ENCODE data around the gene MAFB. TPM values are rescaled to one million over a fixed set of nuclear protein-coding genes. Genes with fewer than 3 reads are reported as not detected.

Gene MAFB
- total and polyA plus RNA-seq, 10 donors = 18.7 to 295 (median 180) TPM

DNA sequence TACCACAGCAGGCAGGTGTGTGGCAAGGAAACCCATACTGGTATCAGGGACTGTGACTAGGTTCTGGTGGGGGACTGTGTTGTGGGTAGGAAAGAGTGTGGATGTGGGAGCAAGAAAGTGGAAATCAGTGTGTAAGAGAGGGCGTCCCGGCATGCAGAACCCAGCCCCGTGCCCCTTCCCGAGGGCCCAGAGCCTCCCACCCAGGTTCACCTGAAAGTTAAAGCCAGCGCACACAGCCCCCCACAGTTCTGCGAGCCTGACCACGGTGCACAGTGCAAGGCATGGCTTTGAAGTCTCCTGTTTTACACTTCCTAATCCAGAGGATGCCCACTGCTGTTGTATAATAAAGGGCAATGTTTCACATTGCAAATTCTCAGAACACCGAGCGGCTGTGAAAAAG lies 22.7 kb downstream of the MAFB start:
- H3K36me3 ChIP-seq = no peaks in the 10 kb centered on the region
- H3K4me1 ChIP-seq = peaks cover 0 to 23% (median 8%) of the 10 kb centered on the region in 6 donors
- DNase-seq = no peak
- intact Hi-C loops (cut with DNase I; ENCODE audit: low total_unique reads) = no loop called here
- no peak overlapping the region for H3K4me3 ChIP-seq
- WGBS, 5 donors = 73 to 96% (median 92%) methylated on average over 9 of the region's 9 CpGs
- no peak for TF ChIP-seq POLR2A (IDR thresholded peaks at IDR 0.05)
- TF ChIP-seq, protein P1, sequence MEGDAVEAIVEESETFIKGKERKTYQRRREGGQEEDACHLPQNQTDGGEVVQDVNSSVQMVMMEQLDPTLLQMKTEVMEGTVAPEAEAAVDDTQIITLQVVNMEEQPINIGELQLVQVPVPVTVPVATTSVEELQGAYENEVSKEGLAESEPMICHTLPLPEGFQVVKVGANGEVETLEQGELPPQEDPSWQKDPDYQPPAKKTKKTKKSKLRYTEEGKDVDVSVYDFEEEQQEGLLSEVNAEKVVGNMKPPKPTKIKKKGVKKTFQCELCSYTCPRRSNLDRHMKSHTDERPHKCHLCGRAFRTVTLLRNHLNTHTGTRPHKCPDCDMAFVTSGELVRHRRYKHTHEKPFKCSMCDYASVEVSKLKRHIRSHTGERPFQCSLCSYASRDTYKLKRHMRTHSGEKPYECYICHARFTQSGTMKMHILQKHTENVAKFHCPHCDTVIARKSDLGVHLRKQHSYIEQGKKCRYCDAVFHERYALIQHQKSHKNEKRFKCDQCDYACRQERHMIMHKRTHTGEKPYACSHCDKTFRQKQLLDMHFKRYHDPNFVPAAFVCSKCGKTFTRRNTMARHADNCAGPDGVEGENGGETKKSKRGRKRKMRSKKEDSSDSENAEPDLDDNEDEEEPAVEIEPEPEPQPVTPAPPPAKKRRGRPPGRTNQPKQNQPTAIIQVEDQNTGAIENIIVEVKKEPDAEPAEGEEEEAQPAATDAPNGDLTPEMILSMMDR (IDR thresholded peaks at IDR 0.05 in 8 of 11, conservative IDR thresholded peaks at IDR 0.05 in 3 of 11) = no peak
- TF ChIP-seq POLR2AphosphoS5 (IDR thresholded peaks at IDR 0.05) = no peak
- H3K27me3 ChIP-seq (replicated peaks in 1 of 7) = no peaks in the 10 kb centered on the region
- no peak overlapping the region for H3K27ac ChIP-seq
- H3K9me3 ChIP-seq = no peaks in the 10 kb centered on the region

DNA sequence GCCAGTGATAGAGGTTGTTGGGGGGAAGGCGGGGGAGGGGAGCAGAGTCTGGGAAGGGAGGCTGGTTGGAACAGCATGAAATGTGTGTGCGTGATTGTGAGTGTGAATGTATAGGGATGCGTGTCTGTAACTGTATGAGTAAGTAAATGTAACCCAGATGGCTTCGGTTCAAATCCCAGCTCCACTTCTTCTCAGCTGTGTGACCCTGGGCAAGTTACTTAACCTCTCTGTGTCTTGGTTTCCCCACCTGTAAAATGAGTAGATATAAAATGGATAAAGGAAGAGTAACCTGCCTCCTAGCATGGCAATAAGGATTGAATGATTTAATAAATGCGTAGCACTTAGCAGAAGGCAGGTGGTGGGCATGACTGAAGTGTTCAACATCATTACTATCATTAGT lies 24.1 kb downstream of the MAFB start:
- Histone ChIP-seq H3K36me3 (no peaks in the 10 kb centered on the region), H3K4me3 (no peak overlapping the region), H3K27ac (no peak overlapping the region), H3K4me1 (peaks cover 0 to 20% (median 6%) of the 10 kb centered on the region in 6 donors), H3K9me3 (no peaks in the 10 kb centered on the region), H3K27me3 (replicated peaks in 1 of 7) (no peaks in the 10 kb centered on the region)
- TF ChIP-seq POLR2AphosphoS5 (IDR thresholded peaks at IDR 0.05) (no peak), POLR2A (IDR thresholded peaks at IDR 0.05) (no peak)
- TF ChIP-seq, protein P1 (IDR thresholded peaks at IDR 0.05 in 8 of 11, conservative IDR thresholded peaks at IDR 0.05 in 3 of 11) = no peak
- intact Hi-C loops (cut with DNase I; ENCODE audit: low total_unique reads) = no loop called here
- DNase-seq = no peak
- WGBS, 5 donors = 81 to 96% (median 92%) methylated on average over 5 of the region's 5 CpGs

DNA sequence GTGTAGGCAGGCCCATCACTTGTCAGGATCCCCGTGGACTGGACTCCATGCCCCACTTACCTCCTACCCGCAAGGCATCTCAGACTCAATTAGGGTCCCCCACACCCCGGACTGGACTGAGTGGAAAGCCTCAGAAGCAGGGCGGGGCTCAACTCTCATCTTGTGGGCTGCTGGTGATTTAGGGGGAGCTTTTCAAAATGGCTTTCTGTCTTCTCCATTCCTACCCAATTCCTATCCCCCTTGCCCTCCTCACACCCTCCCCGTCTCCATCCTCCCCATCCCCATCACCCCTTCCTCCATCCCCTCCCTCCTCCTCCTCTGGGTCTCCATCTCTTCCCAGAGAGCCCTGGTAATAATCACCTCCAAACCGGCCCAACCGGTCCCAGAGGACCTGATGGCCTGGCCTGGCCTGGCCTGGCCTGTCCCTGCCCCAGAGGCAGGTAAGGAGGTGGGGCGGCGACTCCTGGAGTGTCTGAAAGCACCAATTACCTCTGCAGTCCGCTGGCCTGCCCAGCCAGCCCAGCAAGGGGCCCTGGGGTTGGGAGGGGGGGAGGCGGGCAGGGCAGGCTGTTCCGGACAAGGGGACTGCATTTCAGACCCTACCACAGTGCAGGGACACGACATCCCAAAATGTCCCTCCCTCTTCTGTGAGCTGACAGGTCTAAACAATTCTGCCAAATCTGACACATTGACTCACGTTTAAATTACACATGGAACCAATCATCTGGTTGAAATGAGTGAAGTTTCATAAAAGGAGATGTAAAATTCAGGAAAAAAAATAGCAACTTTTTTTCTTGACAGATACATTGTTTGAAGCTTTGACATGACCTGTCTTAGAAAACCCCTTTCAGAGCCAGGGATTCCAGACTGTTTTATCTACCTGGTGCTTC lies 24.8 kb downstream of the MAFB start:
- no peaks in the 10 kb centered on the region for H3K27me3 ChIP-seq (replicated peaks in 1 of 7)
- no peak for DNase-seq
- no peak overlapping the region for H3K4me3 ChIP-seq
- H3K36me3 ChIP-seq = no peaks in the 10 kb centered on the region
- H3K9me3 ChIP-seq = no peaks in the 10 kb centered on the region
- 74 to 86% (median 76%) methylated on average over 11 to 14 of the region's 14 CpGs for WGBS, 5 donors
- peaks cover 0 to 15% (median 3%) of the 10 kb centered on the region in 6 donors for H3K4me1 ChIP-seq
- TF ChIP-seq POLR2AphosphoS5 (IDR thresholded peaks at IDR 0.05) = no peak
- no peak for TF ChIP-seq POLR2A (IDR thresholded peaks at IDR 0.05)
- TF ChIP-seq, protein P1 (IDR thresholded peaks at IDR 0.05 in 8 of 11, conservative IDR thresholded peaks at IDR 0.05 in 3 of 11) = no peak
- H3K27ac ChIP-seq = no peak overlapping the region
- intact Hi-C loops (cut with DNase I; ENCODE audit: low total_unique reads) = no loop called here

DNA sequence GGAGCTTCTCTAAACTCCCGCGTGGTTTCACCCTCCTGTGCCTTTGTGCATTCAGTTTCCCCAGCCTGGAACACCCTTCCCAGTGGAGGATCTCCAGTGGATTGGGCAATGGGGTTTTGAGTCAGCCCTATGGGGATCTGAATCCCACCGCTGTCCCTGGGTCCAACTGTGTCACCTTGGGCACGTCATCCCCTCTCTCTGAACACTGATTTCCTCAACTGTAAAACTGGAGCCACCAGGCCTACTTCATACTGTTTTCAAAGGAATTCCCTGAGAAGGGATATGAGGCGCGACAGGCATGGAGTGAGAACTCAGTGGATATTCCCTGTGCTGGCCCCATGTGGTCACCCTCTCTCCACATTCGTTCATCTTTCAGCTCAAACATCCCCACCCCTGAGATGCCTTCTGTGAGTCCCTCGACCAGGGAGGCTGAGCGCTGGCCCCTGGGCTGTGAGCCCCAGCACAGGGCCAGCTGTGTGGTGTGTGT lies 25.7 kb downstream of the MAFB start:
- DNase-seq = no peak
- intact Hi-C loops (cut with DNase I; ENCODE audit: low total_unique reads) = no loop called here
- no peak overlapping the region for H3K4me3 ChIP-seq
- no peaks in the 10 kb centered on the region for H3K9me3 ChIP-seq
- 71 to 88% (median 84%) methylated on average over 9 of the region's 9 CpGs for WGBS, 5 donors
- H3K36me3 ChIP-seq = no peaks in the 10 kb centered on the region
- no peak for TF ChIP-seq POLR2AphosphoS5 (IDR thresholded peaks at IDR 0.05)
- TF ChIP-seq POLR2A (IDR thresholded peaks at IDR 0.05) = no peak
- TF ChIP-seq, protein P1 (IDR thresholded peaks at IDR 0.05 in 8 of 11, conservative IDR thresholded peaks at IDR 0.05 in 3 of 11) = no peak
- H3K27ac ChIP-seq = no peak overlapping the region
- H3K27me3 ChIP-seq (replicated peaks in 1 of 7) = peaks cover 0 to 4% (median 0%) of the 10 kb centered on the region in 7 donors
- H3K4me1 ChIP-seq = peaks cover 0 to 6% (median 0%) of the 10 kb centered on the region in 6 donors
